Natural killer cell treated with Interleukin-12 subunit alpha and Interleukin-12 subunit beta and Interleukin-15 and Interleukin-18, amount 100 ng/mL, for 72 hours (primary cell): Measurements from ENCODE around the gene SUMF1. TPM values are rescaled to one million over a fixed set of nuclear protein-coding genes. Genes with fewer than 3 reads are reported as not detected.
A peak's percentile ranks its signal among the peaks of the same experiment; 100 is the strongest.

Experiments used
- ATAC-seq, 2 donors: fragments of 150-1000 bp; cut with Tn5 transposase in 1 of 2; sonication (Bioruptor Pico), chemical (Tn5 transposase) in 1 of 2; 2 replicates each; pipeline ENCODE4 v1.10.0; 2021
- DNase-seq: peaks from one replicate; pipeline ENCODE4 v3.0.0; 2022; ENCODE audit warnings: low spot score
- H3K27ac Mint-ChIP-seq, 2 donors: 1 replicate in 1 of 2; 2 replicates in 1 of 2; pipeline ENCODE4 v1.8.0; 2022; ENCODE audit warnings: mixed read lengths in 2 of 2, mild to moderate bottlenecking in 1 of 2, moderate library complexity in 1 of 2
- H3K27me3 Mint-ChIP-seq, 2 donors: 1 replicate in 1 of 2; 2 replicates in 1 of 2; pipeline ENCODE4 v1.8.0; 2022; ENCODE audit warnings: mixed read lengths in 2 of 2
- H3K36me3 Mint-ChIP-seq: one replicate; pipeline ENCODE4 v1.8.0; 2022; ENCODE audit warnings: mixed read lengths
- H3K4me1 Mint-ChIP-seq, 2 donors: 1 replicate in 1 of 2; 2 replicates in 1 of 2; pipeline ENCODE4 v1.8.0; 2022; ENCODE audit warnings: low read depth in 2 of 2, mixed read lengths in 2 of 2, mild to moderate bottlenecking in 1 of 2
- H3K4me3 Mint-ChIP-seq: one replicate; pipeline ENCODE4 v1.8.0; 2022; ENCODE audit warnings: mixed read lengths
- H3K9me3 Mint-ChIP-seq: 2 replicates; pipeline ENCODE4 v1.8.0; 2022; ENCODE audit warnings: mixed read lengths
- total RNA-seq, 2 donors: library from RNA; stranded (reverse); gene quantifications; one replicate each; pipeline ENCODE4 v1.2.3, GENCODE V29; 2022

SUMF1 gene
- total RNA-seq, 2 donors from 2014 or later, result 13.6 to 13.7 TPM

DNA sequence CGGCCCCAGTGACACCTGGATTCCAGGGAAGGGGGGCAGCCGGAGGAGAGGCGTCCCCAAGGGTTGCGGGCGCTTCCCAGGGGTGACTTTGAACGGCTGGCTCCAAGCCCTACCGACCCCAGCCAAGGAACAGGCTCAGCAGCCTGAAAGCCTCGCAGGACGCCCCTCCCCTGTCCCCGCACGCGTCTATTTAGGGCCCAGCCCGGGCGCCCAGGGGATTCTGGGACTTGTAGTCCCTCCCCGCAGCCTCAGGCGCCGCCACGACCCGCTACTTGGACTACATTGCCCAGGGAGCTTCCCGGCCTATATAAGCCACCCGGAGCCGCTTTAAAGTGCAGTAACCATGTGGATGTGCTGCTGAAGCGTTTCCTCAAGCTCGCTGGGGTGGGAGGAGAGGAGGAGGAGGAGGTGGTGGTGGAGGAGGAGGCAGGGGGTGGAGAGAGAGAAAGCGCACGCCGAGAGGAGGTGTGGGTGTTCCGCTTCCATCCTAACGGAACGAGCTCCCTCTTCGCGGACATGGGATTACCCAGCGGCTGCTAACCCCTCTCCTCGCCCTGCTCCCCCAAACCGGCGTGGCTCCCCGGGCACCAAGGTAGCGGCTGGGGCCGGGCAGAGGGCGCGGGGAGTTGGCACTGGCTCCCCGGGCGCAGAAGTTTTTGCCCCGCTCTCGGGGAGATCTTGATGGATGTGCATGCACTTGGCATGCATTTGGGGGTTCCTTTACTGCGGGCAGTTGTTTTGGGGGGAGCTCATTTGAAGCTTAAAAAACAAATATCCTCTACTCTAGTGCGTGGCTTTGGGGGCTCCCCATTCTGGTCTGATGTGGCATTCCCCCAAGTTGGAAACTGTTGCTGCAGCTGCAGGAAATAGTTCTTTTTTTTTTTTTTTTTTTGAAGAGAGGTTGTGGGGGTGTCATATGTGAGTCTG, 26.2 kb upstream of the SUMF1 start, which contains the start of gene ITPR1:
Gene ITPR1 (plus strand): TSS at position 335 of the 927 bp plus-strand sequence. CDS start 23,144 bp downstream, outside the sequence.
- peaks cover 32 to 49% of the 10 kb centered on the region in 2 donors for H3K4me1 Mint-ChIP-seq
- H3K9me3 Mint-ChIP-seq, result no peaks in the 10 kb centered on the region
- DNase-seq, result peak; percentile 98
- H3K27ac Mint-ChIP-seq, result peak within 1 kb of the TSS; percentile 77 to 90
- H3K27me3 Mint-ChIP-seq, result peaks cover 3 to 8% of the 10 kb centered on the region in 2 donors
- H3K36me3 Mint-ChIP-seq, result peaks cover 23% of the 10 kb centered on the region
- ATAC-seq, result peak; percentile 98
- peak within 1 kb of the TSS; percentile 93 for H3K4me3 Mint-ChIP-seq

DNA sequence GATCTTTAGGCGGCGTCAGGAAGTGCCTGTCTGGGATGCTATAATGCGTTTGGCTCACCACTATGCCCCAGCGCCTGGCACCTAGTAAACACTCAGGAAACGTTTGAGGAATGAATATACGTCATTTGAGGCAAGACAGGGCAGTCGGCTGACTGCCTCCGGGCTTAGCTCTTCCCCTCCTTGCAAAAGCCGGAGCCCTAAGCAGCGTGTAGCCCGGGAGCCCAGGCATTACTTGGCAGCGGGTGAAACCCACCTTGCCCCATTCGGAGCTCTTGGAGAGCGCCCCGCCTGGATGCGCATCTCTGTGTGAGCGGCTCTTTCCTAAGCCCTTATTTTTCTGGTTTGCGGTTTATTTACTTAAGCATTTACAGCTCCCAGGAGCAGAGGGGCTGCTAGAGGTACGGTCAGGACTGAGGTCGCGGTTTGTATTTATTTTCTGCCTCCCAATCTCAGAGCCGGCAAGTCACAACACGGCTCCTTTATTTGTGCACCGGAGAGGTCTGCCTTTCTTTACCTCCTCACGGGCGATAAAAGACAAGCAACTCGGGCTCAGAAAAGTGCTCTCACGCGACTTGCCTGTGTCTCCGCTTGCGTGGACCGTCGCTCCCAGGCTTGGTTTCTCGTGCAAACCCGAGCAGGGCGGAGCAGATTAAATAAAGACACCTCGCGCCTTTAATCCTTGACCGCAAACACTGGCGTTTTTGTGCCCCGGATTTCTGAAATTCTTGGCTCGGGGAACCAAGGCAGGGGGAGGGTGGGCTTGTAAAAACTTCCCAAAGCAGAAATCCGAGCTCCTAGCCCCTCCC, 25.3 kb upstream of the SUMF1 start:
- Mint-ChIP-seq H3K4me1 (peaks cover 32 to 43% of the 10 kb centered on the region in 2 donors), H3K36me3 (peaks cover 17% of the 10 kb centered on the region), H3K27ac (peak overlapping the region; percentile 77 to 90), H3K4me3 (peak overlapping the region; percentile 93), H3K27me3 (peaks cover 3 to 8% of the 10 kb centered on the region in 2 donors), H3K9me3 (no peaks in the 10 kb centered on the region)
- DNase-seq (no peak), ATAC-seq (peak in 1 of 2 donors; percentile 22)

DNA sequence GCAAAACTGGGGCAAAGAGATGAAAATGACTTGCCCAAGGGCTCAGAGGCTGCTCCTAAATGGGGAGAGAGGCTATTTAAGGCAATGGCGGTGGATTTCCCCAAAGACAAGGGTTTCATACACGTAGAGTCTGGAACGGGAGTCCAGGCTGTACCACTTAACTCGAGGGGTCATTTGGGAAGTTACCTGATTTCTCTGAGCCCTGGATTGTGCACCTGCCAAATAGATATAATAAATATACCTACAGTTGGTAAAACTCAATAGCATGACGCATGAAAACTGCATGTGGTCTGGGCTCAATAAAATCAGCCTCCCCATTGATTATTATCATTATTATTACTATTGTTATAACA, 24.8 kb upstream of the SUMF1 start:
- no peak for DNase-seq
- ATAC-seq, result no peak
- Mint-ChIP-seq H3K27me3 (peaks cover 3 to 8% of the 10 kb centered on the region in 2 donors), H3K4me1 (peaks cover 32 to 38% of the 10 kb centered on the region in 2 donors), H3K27ac (no peak overlapping the region), H3K4me3 (peak overlapping the region; percentile 93), H3K9me3 (no peaks in the 10 kb centered on the region), H3K36me3 (peaks cover 17% of the 10 kb centered on the region)

DNA sequence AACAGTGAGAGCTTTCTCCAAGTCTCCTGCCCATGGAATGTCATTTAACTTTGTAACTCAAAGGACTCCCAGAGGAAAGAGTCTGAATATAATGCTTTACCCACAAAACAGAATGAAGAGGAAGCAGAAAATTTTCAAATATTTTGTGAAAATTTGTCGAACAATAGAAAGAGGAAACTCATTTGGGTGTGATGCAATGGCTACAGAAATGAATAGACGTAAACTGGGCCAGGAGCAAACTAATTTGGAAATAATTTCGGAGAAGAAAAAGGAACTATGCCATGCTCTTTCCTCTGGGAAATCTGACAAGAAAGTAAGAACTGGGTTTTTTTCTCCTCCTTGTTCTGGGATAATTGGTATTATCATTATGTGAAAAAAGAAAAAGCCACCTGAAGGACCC, 11.2 kb upstream of the SUMF1 start:
- Mint-ChIP-seq H3K36me3 (no peaks in the 10 kb centered on the region), H3K27ac (no peak overlapping the region), H3K9me3 (no peaks in the 10 kb centered on the region), H3K4me1 (peaks cover 4 to 10% of the 10 kb centered on the region in 2 donors), H3K27me3 (peaks cover 10 to 15% of the 10 kb centered on the region in 2 donors), H3K4me3 (no peak overlapping the region)
- ATAC-seq (no peak), DNase-seq (no peak)

DNA sequence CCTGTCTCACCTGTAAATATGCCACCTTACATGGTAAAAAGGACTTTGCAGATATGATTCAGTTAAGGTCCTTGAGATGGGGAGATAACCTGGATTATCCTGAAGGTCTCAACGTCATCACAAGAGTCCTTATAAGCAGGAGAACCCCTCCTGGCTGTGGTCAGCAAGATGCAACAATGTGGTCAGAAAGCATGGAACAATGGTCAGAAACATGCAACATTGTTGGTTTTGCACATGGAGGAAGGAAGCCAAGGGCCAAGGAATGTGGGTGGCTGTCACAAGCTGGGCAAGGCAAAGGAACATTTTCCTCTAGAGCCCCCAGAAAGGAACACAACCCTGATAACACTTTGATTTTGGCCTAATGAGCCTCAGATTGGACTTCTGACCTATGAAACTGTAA, 9.4 kb upstream of the SUMF1 start:
- DNase-seq, result no peak
- H3K27ac Mint-ChIP-seq, result no peak overlapping the region
- H3K4me3 Mint-ChIP-seq, result no peak overlapping the region
- H3K4me1 Mint-ChIP-seq, result peaks cover 4 to 10% of the 10 kb centered on the region in 2 donors
- H3K9me3 Mint-ChIP-seq, result no peaks in the 10 kb centered on the region
- no peaks in the 10 kb centered on the region for H3K36me3 Mint-ChIP-seq
- peaks cover 18 to 21% of the 10 kb centered on the region in 2 donors for H3K27me3 Mint-ChIP-seq
- ATAC-seq, result no peak

DNA sequence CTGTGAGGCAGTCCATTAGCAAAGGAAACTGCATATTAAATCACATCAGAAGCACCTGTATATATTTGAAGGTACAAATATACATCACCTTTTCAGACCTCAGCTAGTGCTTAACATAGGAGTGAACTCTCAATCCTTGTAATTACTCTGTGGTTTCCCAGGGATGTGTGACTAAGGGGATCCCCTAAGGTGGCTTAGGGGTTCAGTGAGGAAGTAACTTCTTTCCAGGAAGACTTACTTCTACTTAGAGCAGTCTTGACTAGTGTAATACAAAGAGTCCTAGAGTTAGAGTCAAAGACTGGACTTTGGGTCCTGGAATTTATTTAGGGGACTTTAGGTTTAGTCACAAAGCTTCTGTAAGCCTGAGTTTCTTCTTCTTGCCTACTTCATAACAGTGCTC, 8.7 kb upstream of the SUMF1 start:
- Mint-ChIP-seq H3K4me3 (no peak overlapping the region), H3K9me3 (no peaks in the 10 kb centered on the region), H3K27me3 (peaks cover 18 to 21% of the 10 kb centered on the region in 2 donors), H3K27ac (no peak overlapping the region), H3K36me3 (no peaks in the 10 kb centered on the region), H3K4me1 (peaks cover 4 to 10% of the 10 kb centered on the region in 2 donors)
- ATAC-seq (no peak), DNase-seq (no peak)

DNA sequence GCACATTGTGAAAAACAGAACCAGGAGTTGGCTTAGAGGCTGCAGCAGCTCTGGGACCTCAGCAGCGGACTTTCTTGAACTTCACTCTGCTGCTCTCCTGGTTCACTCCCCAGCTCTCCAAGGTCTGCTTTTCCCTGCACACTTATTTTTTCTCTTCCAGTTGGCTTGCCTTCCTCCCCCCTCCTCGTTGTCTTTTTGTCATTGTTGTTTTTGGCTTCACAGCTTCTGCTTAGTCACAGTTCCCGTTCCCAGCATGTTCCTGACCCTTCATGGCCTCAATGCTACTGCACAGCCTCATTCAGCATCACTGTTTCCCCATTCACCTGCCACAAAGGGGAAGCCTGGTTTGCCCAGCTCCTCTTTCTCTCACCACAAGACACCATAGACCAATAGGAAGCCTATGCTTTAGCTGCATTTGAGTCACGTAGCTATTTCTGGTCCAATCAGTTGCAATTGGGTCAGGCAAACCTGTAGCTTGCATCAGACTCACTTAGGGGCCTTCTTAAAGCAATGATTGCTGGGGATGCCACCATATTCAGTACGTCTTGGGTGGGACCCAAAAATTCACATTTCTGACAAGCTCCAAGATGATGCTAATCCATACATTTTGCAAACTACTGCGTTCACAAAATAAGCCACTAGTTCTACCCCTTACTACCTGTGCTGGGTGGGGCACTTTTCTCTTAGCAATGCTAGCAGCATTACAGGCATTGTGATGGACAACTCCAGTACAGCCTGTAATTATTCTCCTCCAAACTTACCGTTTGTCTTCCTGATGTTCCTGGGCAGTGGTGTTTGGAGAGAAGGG, 7.8 kb upstream of the SUMF1 start:
- peaks cover 4 to 10% of the 10 kb centered on the region in 2 donors for H3K4me1 Mint-ChIP-seq
- peak overlapping the region; percentile 43 for H3K4me3 Mint-ChIP-seq
- H3K27ac Mint-ChIP-seq, result no peak overlapping the region
- ATAC-seq (peak; percentile 72 to 81), DNase-seq (no peak)
- H3K27me3 Mint-ChIP-seq, result peaks cover 17 to 21% of the 10 kb centered on the region in 2 donors
- H3K9me3 Mint-ChIP-seq, result no peaks in the 10 kb centered on the region
- H3K36me3 Mint-ChIP-seq, result no peaks in the 10 kb centered on the region

DNA sequence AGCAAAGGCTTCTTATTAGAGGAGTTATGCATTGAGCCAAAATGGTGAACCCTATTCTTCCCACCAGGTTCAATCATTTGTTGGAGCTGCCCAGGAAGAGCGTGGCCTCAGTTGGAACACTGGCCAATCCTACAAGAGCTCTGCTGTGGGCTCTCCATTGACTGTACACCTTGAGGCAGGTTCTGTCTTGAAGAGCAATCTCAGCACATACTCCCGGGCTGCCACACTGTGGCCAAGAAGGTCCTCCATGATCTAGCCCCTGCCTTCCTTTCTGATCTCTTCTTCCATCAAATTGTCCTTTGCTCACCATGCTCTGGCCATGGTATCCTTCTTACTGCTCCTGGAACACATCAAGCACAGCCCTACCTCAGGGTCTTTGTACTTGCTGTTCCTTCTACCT, 5.7 kb upstream of the SUMF1 start:
- Mint-ChIP-seq H3K36me3 (no peaks in the 10 kb centered on the region), H3K27ac (no peak overlapping the region), H3K9me3 (no peaks in the 10 kb centered on the region), H3K4me1 (peaks cover 4 to 10% of the 10 kb centered on the region in 2 donors), H3K4me3 (no peak overlapping the region), H3K27me3 (peaks cover 16 to 21% of the 10 kb centered on the region in 2 donors)
- ATAC-seq (no peak), DNase-seq (no peak)

DNA sequence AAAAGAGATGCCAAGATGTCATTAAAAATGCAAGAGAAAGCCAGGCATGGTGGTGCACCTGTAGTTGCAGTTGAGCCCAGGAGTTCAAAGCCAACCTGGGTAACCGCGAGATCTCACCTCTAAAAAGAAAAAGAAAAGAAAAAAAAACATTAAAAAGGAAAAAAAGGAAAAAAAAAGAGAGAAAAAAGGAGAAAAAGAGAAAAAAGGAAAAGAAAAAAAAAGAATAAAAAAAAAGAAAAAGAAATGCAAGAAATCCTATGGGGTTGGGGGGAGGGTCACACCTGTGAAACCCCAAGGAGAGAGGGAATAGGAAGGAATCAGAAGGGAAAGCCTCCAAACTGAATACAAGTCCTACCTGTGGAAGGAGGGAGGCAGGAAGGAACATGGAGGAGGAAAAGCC, 5.2 kb upstream of the SUMF1 start:
- H3K36me3 Mint-ChIP-seq, result no peaks in the 10 kb centered on the region
- peaks cover 16 to 21% of the 10 kb centered on the region in 2 donors for H3K27me3 Mint-ChIP-seq
- no peak overlapping the region for H3K4me3 Mint-ChIP-seq
- no peak for ATAC-seq
- H3K9me3 Mint-ChIP-seq, result no peaks in the 10 kb centered on the region
- peaks cover 5 to 13% of the 10 kb centered on the region in 2 donors for H3K4me1 Mint-ChIP-seq
- DNase-seq, result no peak
- no peak overlapping the region for H3K27ac Mint-ChIP-seq

DNA sequence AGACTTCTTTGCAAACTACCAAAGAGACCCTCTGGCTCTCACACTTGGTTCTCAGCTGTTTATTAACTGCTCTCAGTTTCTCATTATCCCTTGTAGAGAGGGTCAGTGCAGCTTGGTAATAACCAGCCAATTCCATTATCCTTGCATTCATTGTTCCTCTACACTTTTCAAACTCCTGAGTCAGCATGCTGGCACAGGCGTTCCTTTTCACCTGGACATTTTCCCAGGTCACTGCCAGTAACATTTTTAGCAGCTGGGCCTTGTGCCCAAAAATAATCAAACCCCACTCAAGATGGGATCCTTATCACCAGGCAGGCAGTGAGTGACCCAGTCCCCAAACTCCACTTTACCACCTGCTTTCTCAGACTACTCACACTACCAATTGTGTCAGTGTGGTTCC, 4.8 kb upstream of the SUMF1 start:
- ATAC-seq (no peak), DNase-seq (no peak)
- no peak overlapping the region for H3K27ac Mint-ChIP-seq
- H3K4me1 Mint-ChIP-seq, result peaks cover 7 to 17% of the 10 kb centered on the region in 2 donors
- H3K9me3 Mint-ChIP-seq, result no peaks in the 10 kb centered on the region
- H3K27me3 Mint-ChIP-seq, result peaks cover 16 to 21% of the 10 kb centered on the region in 2 donors
- no peak overlapping the region for H3K4me3 Mint-ChIP-seq
- no peaks in the 10 kb centered on the region for H3K36me3 Mint-ChIP-seq

DNA sequence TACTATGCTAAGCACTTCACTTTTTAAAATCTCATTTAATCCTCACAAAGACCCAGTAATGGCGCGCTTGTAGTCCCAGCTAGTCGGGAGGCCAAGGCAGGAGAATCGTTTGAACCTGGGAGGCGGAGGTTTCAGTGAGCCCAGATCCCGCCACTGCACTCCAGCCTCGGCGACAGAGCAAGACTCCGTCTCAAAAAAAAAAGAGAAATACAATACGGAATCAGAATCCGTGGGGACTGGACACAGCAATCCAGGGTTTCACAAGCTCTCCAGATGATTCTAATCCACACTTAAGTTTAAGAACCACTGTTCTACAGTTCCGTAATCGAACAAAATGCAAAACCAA, 426 bp upstream of the SUMF1 start:
- Mint-ChIP-seq H3K36me3 (no peaks in the 10 kb centered on the region), H3K4me3 (peak overlapping the region; percentile 92), H3K27me3 (peaks cover 0 to 4% of the 10 kb centered on the region in 2 donors), H3K27ac (peak overlapping the region; percentile 74 to 79), H3K4me1 (peaks cover 13 to 22% of the 10 kb centered on the region in 2 donors), H3K9me3 (no peaks in the 10 kb centered on the region)
- ATAC-seq, result no peak
- no peak for DNase-seq

DNA sequence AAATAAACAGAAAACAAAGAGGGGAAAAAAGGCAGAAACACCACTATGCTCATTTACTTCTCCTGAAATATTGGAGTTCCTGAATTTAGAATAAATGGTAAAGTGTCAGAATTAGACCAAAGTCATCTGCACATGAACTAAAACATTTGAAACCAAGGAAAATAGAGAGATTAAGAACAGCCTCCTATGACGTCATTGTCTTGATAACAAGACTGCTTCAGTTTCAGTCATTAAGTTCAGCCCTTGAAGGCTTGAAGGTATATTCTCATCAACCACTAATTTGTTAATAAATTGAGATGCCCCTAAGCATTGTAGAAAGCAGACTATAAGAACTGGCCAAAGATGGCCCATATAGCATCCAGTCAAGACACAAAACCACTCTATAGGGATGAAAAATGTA, 2.5 kb downstream of the SUMF1 start:
- no peak overlapping the region for H3K4me3 Mint-ChIP-seq
- no peaks in the 10 kb centered on the region for H3K9me3 Mint-ChIP-seq
- peak overlapping the region in 1 of 2 donors; percentile 74 for H3K27ac Mint-ChIP-seq
- ATAC-seq (no peak), DNase-seq (no peak)
- H3K27me3 Mint-ChIP-seq, result no peaks in the 10 kb centered on the region
- H3K4me1 Mint-ChIP-seq, result peaks cover 13 to 27% of the 10 kb centered on the region in 2 donors
- no peaks in the 10 kb centered on the region for H3K36me3 Mint-ChIP-seq

DNA sequence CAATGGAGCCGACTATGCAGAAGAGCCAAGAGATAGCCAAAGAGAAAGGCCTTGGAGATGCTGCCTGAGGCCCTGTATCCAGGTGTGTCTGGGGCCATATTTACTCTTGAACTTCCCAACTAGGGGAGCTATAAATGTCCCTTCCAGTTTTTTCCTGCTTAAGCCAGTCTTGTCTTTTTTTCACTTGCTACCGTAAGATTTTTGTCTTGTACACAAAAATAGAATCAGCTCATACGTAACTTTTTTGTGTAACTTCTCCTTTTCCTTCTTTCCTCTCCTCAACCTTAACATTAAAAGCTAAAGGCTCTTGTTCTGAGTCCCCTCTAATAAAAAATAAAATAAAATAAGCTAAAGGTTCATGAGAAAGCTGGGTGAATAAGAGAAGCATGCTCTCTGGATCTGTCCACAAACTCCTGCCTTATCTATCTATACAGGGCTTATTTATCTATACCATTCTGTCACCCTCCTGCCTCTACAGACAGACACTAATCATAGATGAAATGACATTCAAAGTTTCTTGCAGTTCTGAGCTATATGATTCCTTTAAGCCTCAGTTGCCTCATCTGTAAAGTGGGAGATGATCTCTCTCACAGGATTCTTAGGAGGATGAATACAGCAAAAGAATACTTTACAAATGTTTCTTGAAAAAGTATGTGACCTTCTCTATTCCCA, 4.6 kb downstream of the SUMF1 start:
- Mint-ChIP-seq H3K4me3 (no peak overlapping the region), H3K36me3 (no peaks in the 10 kb centered on the region), H3K27me3 (no peaks in the 10 kb centered on the region), H3K27ac (no peak overlapping the region), H3K4me1 (peaks cover 16 to 25% of the 10 kb centered on the region in 2 donors), H3K9me3 (no peaks in the 10 kb centered on the region)
- DNase-seq (no peak), ATAC-seq (no peak)
